HepG2 (cell line): Measurements from ENCODE around the gene MMP25. TPM values are rescaled to one million over a fixed set of nuclear protein-coding genes. Genes with fewer than 3 reads are reported as not detected.

ENCODE experiments used
- EHMT2 ChIP-seq: fragments of 200-600 bp; sonication (generic); IDR thresholded peaks from 2 replicates; pipeline ENCODE4 v1.7.0; 2017; ENCODE audit warnings: antibody characterized with exemption, low read depth, low read length, borderline replicate concordance
- ELF4 ChIP-seq: sonication (generic); formaldehyde crosslinking; IDR thresholded peaks from 2 replicates; pipeline ENCODE4 v1.5.0; 2020; ENCODE audit warnings: missing genetic modification reagents, mild to moderate bottlenecking, moderate library complexity, borderline replicate concordance
- FOXA1 ChIP-seq, 2 experiments: fragments of 450-650 bp in 1 of 2; sonication (generic) in 1 of 2; formaldehyde crosslinking in 1 of 2; IDR thresholded peaks; 2 replicates each; pipeline versions ENCODE4 v1.4.0 to v1.6.1; 2016 to 2020; ENCODE audit warnings: missing genetic modification reagents in 1 of 2
- JUN ChIP-seq: sonication (generic); formaldehyde crosslinking; IDR thresholded peaks from 2 replicates; pipeline ENCODE4 v1.4.0; 2020; ENCODE audit warnings: mild to moderate bottlenecking, missing genetic modification reagents
- NCOA1 ChIP-seq: sonication (generic); formaldehyde crosslinking; IDR thresholded peaks from 2 replicates; pipeline ENCODE4 v1.9.0; 2021; ENCODE audit warnings: missing genetic modification reagents
- PHF8 ChIP-seq: sonication (generic); formaldehyde crosslinking; IDR thresholded peaks from 2 replicates; pipeline ENCODE4 v1.5.0; 2020; ENCODE audit warnings: missing genetic modification reagents
- SIN3A ChIP-seq: IDR thresholded peaks from 2 replicates; pipeline ENCODE4 v1.6.1; 2011; ENCODE audit warnings: low read depth, mild to moderate bottlenecking, control low read depth, low read length, borderline replicate concordance
- TCF7 ChIP-seq: sonication (generic); IDR thresholded peaks from 2 replicates; pipeline ENCODE4 v1.6.1; 2016; ENCODE audit warnings: antibody characterized with exemption, low read depth
- THAP9 ChIP-seq: sonication (generic); formaldehyde crosslinking; IDR thresholded peaks from 2 replicates; pipeline ENCODE4; 2020; ENCODE audit warnings: missing genetic modification reagents, mild to moderate bottlenecking, borderline replicate concordance
- TMF1 ChIP-seq: sonication (generic); formaldehyde crosslinking; IDR thresholded peaks from 2 replicates; pipeline ENCODE4 v1.8.1; 2022; ENCODE audit warnings: low read depth, missing genetic modification reagents
- ZBTB3 ChIP-seq: sonication (generic); formaldehyde crosslinking; IDR thresholded peaks from 2 replicates; pipeline ENCODE4 v1.4.0; 2020; ENCODE audit warnings: low read depth, mild to moderate bottlenecking, moderate library complexity, missing genetic modification reagents, borderline replicate concordance
- ZMYM4 ChIP-seq: sonication (generic); formaldehyde crosslinking; IDR thresholded peaks from 2 replicates; pipeline ENCODE4 v1.8.1; 2023; ENCODE audit warnings: mild to moderate bottlenecking, missing genetic modification reagents
- ZNF121 ChIP-seq: sonication (generic); formaldehyde crosslinking; IDR thresholded peaks from 2 replicates; pipeline ENCODE4 v1.5.0; 2020; ENCODE audit warnings: mild to moderate bottlenecking, missing genetic modification reagents
- ZNF256 ChIP-seq: sonication (generic); formaldehyde crosslinking; conservative IDR thresholded peaks from 2 replicates; pipeline ENCODE4 v1.4.0; 2020; ENCODE audit warnings: missing genetic modification reagents
- ZNF329 ChIP-seq: sonication (generic); formaldehyde crosslinking; IDR thresholded peaks from 2 replicates; pipeline ENCODE4 v1.9.0; 2021; ENCODE audit warnings: low read depth, mild to moderate bottlenecking, missing genetic modification reagents
- ZNF530 ChIP-seq: sonication (generic); formaldehyde crosslinking; IDR thresholded peaks from 2 replicates; pipeline ENCODE4 v1.5.0; 2020; ENCODE audit warnings: low read depth, mild to moderate bottlenecking, missing genetic modification reagents
- ZNF773 ChIP-seq: sonication (generic); formaldehyde crosslinking; IDR thresholded peaks from 2 replicates; pipeline ENCODE4 v1.4.0; 2020; ENCODE audit warnings: missing genetic modification reagents, borderline replicate concordance
- ZNF841 ChIP-seq: sonication (generic); formaldehyde crosslinking; IDR thresholded peaks from 2 replicates; pipeline ENCODE4 v1.8.1; 2023; ENCODE audit warnings: missing genetic modification reagents, borderline replicate concordance
- polyA plus RNA-seq, 8 experiments: library from polyadenylated mRNA; depleted of rRNA in 3 of 8; stranded (reverse) in 7 of 8; unstranded in 1 of 8; fragments of >200 nt; fragmentation: Illumina TruSeq in 4 of 8; extraction: Trizol in 4 of 8; gene quantifications; 2 replicates each; pipeline versions ENCODE4 v1.2.1 to v1.2.3, GENCODE V29; 2011 to 2016; ENCODE audit warnings: low read depth in 4 of 8, missing spikeins in 1 of 8, mixed read lengths in 1 of 8; ENCODE audit not compliant: insufficient read depth in 1 of 8
- total RNA-seq, 5 experiments: library from RNA; depleted of rRNA; stranded (reverse); fragments of >200 nt; fragmentation: Illumina TruSeq; extraction: Trizol; gene quantifications; 2 replicates each; pipeline ENCODE4 v1.2.3, GENCODE V29; 2016; ENCODE audit warnings: low read depth in 1 of 5
- TF ChIP-seq, protein P1 (sequence below): sonication (generic); formaldehyde crosslinking; IDR thresholded peaks from 2 replicates; pipeline ENCODE4 v1.8.0; 2022; ENCODE audit warnings: low read depth, missing genetic modification reagents
- TF ChIP-seq, protein P2 (sequence below): sonication (generic); formaldehyde crosslinking; conservative IDR thresholded peaks from 2 replicates; pipeline ENCODE4 v1.4.0; 2020; ENCODE audit warnings: missing genetic modification reagents
- TF ChIP-seq, protein P3 (sequence below): sonication (generic); formaldehyde crosslinking; conservative IDR thresholded peaks from 2 replicates; pipeline ENCODE4 v1.4.0; 2020; ENCODE audit warnings: missing genetic modification reagents

The MMP25 gene
- total and polyA plus RNA-seq, 2 of the 13 experiments (the other 11 are each of a cell fraction or from before 2014, with no cell fraction given) = 0.04 to 0.08 TPM

- TF ChIP-seq THAP9 (CRISPR knock-in tag) = no peak; the same call in 1 of the 2 replicates
- no peak for TF ChIP-seq EHMT2
- TF ChIP-seq, protein P1, sequence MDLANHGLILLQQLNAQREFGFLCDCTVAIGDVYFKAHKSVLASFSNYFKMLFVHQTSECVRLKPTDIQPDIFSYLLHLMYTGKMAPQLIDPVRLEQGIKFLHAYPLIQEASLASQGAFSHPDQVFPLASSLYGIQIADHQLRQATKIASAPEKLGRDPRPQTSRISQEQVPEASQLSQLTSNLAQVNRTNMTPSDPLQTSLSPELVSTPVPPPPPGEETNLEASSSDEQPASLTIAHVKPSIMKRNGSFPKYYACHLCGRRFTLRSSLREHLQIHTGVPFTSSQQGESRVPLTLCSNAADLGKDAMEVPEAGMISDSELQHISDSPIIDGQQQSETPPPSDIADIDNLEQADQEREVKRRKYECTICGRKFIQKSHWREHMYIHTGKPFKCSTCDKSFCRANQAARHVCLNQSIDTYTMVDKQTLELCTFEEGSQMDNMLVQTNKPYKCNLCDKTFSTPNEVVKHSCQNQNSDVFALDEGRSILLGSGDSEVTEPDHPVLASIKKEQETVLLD (CRISPR knock-in tag) = no peak
- TF ChIP-seq, protein P2, sequence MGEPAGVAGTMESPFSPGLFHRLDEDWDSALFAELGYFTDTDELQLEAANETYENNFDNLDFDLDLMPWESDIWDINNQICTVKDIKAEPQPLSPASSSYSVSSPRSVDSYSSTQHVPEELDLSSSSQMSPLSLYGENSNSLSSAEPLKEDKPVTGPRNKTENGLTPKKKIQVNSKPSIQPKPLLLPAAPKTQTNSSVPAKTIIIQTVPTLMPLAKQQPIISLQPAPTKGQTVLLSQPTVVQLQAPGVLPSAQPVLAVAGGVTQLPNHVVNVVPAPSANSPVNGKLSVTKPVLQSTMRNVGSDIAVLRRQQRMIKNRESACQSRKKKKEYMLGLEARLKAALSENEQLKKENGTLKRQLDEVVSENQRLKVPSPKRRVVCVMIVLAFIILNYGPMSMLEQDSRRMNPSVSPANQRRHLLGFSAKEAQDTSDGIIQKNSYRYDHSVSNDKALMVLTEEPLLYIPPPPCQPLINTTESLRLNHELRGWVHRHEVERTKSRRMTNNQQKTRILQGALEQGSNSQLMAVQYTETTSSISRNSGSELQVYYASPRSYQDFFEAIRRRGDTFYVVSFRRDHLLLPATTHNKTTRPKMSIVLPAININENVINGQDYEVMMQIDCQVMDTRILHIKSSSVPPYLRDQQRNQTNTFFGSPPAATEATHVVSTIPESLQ (CRISPR knock-in tag) = no peak
- no peak for TF ChIP-seq TMF1 (CRISPR knock-in tag)
- TF ChIP-seq SIN3A = no peak
- no peak for TF ChIP-seq ZNF329
- TF ChIP-seq ZBTB3 (CRISPR knock-in tag) = no peak
- TF ChIP-seq NCOA1 = no peak
- TF ChIP-seq, protein P3, sequence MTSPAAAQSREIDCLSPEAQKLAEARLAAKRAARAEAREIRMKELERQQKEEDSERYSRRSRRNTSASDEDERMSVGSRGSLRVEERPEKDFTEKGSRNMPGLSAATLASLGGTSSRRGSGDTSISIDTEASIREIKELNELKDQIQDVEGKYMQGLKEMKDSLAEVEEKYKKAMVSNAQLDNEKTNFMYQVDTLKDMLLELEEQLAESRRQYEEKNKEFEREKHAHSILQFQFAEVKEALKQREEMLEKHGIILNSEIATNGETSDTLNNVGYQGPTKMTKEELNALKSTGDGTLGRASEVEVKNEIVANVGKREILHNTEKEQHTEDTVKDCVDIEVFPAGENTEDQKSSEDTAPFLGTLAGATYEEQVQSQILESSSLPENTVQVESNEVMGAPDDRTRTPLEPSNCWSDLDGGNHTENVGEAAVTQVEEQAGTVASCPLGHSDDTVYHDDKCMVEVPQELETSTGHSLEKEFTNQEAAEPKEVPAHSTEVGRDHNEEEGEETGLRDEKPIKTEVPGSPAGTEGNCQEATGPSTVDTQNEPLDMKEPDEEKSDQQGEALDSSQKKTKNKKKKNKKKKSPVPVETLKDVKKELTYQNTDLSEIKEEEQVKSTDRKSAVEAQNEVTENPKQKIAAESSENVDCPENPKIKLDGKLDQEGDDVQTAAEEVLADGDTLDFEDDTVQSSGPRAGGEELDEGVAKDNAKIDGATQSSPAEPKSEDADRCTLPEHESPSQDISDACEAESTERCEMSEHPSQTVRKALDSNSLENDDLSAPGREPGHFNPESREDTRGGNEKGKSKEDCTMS (CRISPR knock-in tag) = no peak
- no peak for TF ChIP-seq FOXA1 (IDR thresholded peaks at IDR 0.05)
- TF ChIP-seq FOXA1 (CRISPR knock-in tag; IDR thresholded peaks at IDR 0.05) = peak; percentile 50
- no peak for TF ChIP-seq ZNF121 (CRISPR knock-in tag)
- TF ChIP-seq PHF8 (CRISPR knock-in tag) = no peak
- no peak for TF ChIP-seq ZNF773
- no peak for TF ChIP-seq ZNF256 (CRISPR knock-in tag)
- no peak for TF ChIP-seq ELF4
- TF ChIP-seq ZMYM4 (CRISPR knock-in tag) = no peak
- TF ChIP-seq JUN (CRISPR knock-in tag) = no peak
- no peak for TF ChIP-seq ZNF530 (CRISPR knock-in tag)
- TF ChIP-seq ZNF841 = no peak
- TF ChIP-seq TCF7 = no peak
Measured at GRCh38 chr16:3009568-3010390, 36.6 kb upstream of the MMP25 start (continued).
